ENCODE results near the gene ETS1. TPM values are rescaled to one million over a fixed set of nuclear protein-coding genes. Genes with fewer than 3 reads are reported as not detected.
A peak's percentile ranks its signal among the peaks of the same experiment; 100 is the strongest.

Gene ETS1
- total RNA-seq, 2 donors from 2014 or later, result 34.3 to 36.4 TPM

- Mint-ChIP-seq H3K4me1 (peaks cover 35% of the 10 kb centered on the region), H3K4me3 (no peak overlapping the region)
Observed at GRCh38 chr11:128506356-128506755, 81.0 kb downstream of the ETS1 start.

GRCh38 chr11:128505449-128506065, 81.8 kb downstream of the ETS1 start:
- H3K36me3 Mint-ChIP-seq (ENCODE audit: low read depth), result peaks cover 10% of the 10 kb centered on the region
- H3K9ac ChIP-seq (ENCODE audit: extremely low read depth, low read length, poor library complexity, severe bottlenecking), result no peak overlapping the region

More at GRCh38 chr11:128506356-128506755, 81.0 kb downstream of the ETS1 start:
- no peak for DNase-seq
- no peak overlapping the region for H3K9ac ChIP-seq (ENCODE audit: extremely low read depth, low read length, poor library complexity, severe bottlenecking)
- H3K4me3 ChIP-seq (ENCODE audit: low read length), result no peak overlapping the region
- H3K9me3 Mint-ChIP-seq, result no peaks in the 10 kb centered on the region
- 94 to 96% methylated on average over 5 to 15 of the region's 15 CpGs for WGBS, 2 experiments (ENCODE audit: insufficient coverage in 1 of 2, insufficient read length in 1 of 2)
- no peaks in the 10 kb centered on the region for H3K9me3 ChIP-seq (ENCODE audit: control insufficient read depth, low read length)
- H3K36me3 Mint-ChIP-seq (ENCODE audit: low read depth), result peaks cover 6% of the 10 kb centered on the region
- TF ChIP-seq CTCF (conservative IDR thresholded peaks at IDR 0.05), result peak; percentile 46
- no peak overlapping the region for H3K27ac ChIP-seq (ENCODE audit: low read depth, low read length)
- H3K36me3 ChIP-seq (ENCODE audit: control insufficient read depth, insufficient read depth, low read length), result no peaks in the 10 kb centered on the region
- H3K27me3 Mint-ChIP-seq (ENCODE audit: insufficient read depth), result no peaks in the 10 kb centered on the region
- peak overlapping the region; percentile 13 for H3K27ac Mint-ChIP-seq
- peaks cover 16% of the 10 kb centered on the region for H3K4me1 ChIP-seq (ENCODE audit: control insufficient read depth, insufficient read depth, low read length)
- H3K27me3 ChIP-seq (ENCODE audit: control insufficient read depth, insufficient read depth, low read length, poor library complexity, severe bottlenecking), result no peaks in the 10 kb centered on the region

GRCh38 chr11:128504486-128504885, 82.9 kb downstream of the ETS1 start:
- Mint-ChIP-seq H3K9me3 (no peaks in the 10 kb centered on the region), H3K36me3 (ENCODE audit: low read depth) (peaks cover 10% of the 10 kb centered on the region), H3K27me3 (ENCODE audit: insufficient read depth) (no peaks in the 10 kb centered on the region), H3K4me1 (peaks cover 46% of the 10 kb centered on the region), H3K27ac (no peak overlapping the region), H3K4me3 (no peak overlapping the region)
- no peak overlapping the region for H3K9ac ChIP-seq (ENCODE audit: extremely low read depth, low read length, poor library complexity, severe bottlenecking)
- H3K27me3 ChIP-seq (ENCODE audit: control insufficient read depth, insufficient read depth, low read length, poor library complexity, severe bottlenecking), result no peaks in the 10 kb centered on the region
- DNase-seq, result no peak
- TF ChIP-seq CTCF (conservative IDR thresholded peaks at IDR 0.05), result no peak
- WGBS, 2 experiments (ENCODE audit: insufficient coverage in 1 of 2, insufficient read length in 1 of 2), result 94 to 100% methylated on average over 2 of the region's 2 CpGs
- peaks cover 18% of the 10 kb centered on the region for H3K4me1 ChIP-seq (ENCODE audit: control insufficient read depth, insufficient read depth, low read length)
- H3K36me3 ChIP-seq (ENCODE audit: control insufficient read depth, insufficient read depth, low read length), result no peaks in the 10 kb centered on the region
- H3K27ac ChIP-seq (ENCODE audit: low read depth, low read length), result no peak overlapping the region
- H3K9me3 ChIP-seq (ENCODE audit: control insufficient read depth, low read length), result no peaks in the 10 kb centered on the region
- no peak overlapping the region for H3K4me3 ChIP-seq (ENCODE audit: low read length)

More at GRCh38 chr11:128505449-128506065, 81.8 kb downstream of the ETS1 start:
- Histone ChIP-seq H3K9me3 (ENCODE audit: control insufficient read depth, low read length) (no peaks in the 10 kb centered on the region), H3K27ac (ENCODE audit: low read depth, low read length) (no peak overlapping the region), H3K27me3 (ENCODE audit: control insufficient read depth, insufficient read depth, low read length, poor library complexity, severe bottlenecking) (no peaks in the 10 kb centered on the region), H3K4me1 (ENCODE audit: control insufficient read depth, insufficient read depth, low read length) (peaks cover 18% of the 10 kb centered on the region), H3K36me3 (ENCODE audit: control insufficient read depth, insufficient read depth, low read length) (no peaks in the 10 kb centered on the region), H3K4me3 (ENCODE audit: low read length) (no peak overlapping the region)
- H3K4me1 Mint-ChIP-seq, result peaks cover 40% of the 10 kb centered on the region
- H3K27me3 Mint-ChIP-seq (ENCODE audit: insufficient read depth), result no peaks in the 10 kb centered on the region
- no peaks in the 10 kb centered on the region for H3K9me3 Mint-ChIP-seq
- H3K27ac Mint-ChIP-seq, result no peak overlapping the region
- no peak for TF ChIP-seq CTCF (conservative IDR thresholded peaks at IDR 0.05)
- no peak overlapping the region for H3K4me3 Mint-ChIP-seq
- 95% methylated on average over 10 to 12 of the region's 12 CpGs for WGBS, 2 experiments (ENCODE audit: insufficient coverage in 1 of 2, insufficient read length in 1 of 2)
- DNase-seq, result no peak
